ENCODE results near the gene SCN7A.
"Not testable (repeated sequence)": the region's sequence is repeated elsewhere in the genome, so short reads cannot be mapped to it uniquely, and the experiment has no call there.

Gene SCN7A

GRCh38 chr2:166432331-166432730 lies 61.7 kb downstream of the SCN7A start:
- H3K4me2 ChIP-seq = no peak overlapping the region
- no peaks in the 10 kb centered on the region for H3K36me3 ChIP-seq
- no peak overlapping the region for H3K4me3 ChIP-seq
- no peaks in the 10 kb centered on the region for H3K9me3 ChIP-seq
- no peak overlapping the region for H3K9ac ChIP-seq
- no peak for TF ChIP-seq Cebpa-rat (IDR thresholded peaks at IDR 0.05)
- H3K27ac ChIP-seq = no peak overlapping the region
- H3K4me1 ChIP-seq = no peaks in the 10 kb centered on the region
- H4K20me1 ChIP-seq = no peaks in the 10 kb centered on the region
- no peaks in the 10 kb centered on the region for H3K27me3 ChIP-seq

- Histone ChIP-seq H3K36me3 (no peaks in the 10 kb centered on the region), H3K9ac (no peak overlapping the region), H4K20me1 (no peaks in the 10 kb centered on the region), H3K9me3 (no peaks in the 10 kb centered on the region), H3K4me2 (no peak overlapping the region), H3K4me1 (no peaks in the 10 kb centered on the region), H3K27me3 (no peaks in the 10 kb centered on the region), H3K4me3 (no peak overlapping the region), H3K27ac (no peak overlapping the region)
- no peak for TF ChIP-seq Cebpa-rat (IDR thresholded peaks at IDR 0.05)
Observed at GRCh38 chr2:166424841-166425240, 69.2 kb downstream of the SCN7A start.

- Histone ChIP-seq H3K27ac (no peak overlapping the region), H3K9me3 (no peaks in the 10 kb centered on the region)
- no peak for TF ChIP-seq Cebpa-rat (IDR thresholded peaks at IDR 0.05)
Observed at GRCh38 chr2:166419616-166419934, 74.5 kb downstream of the SCN7A start.

GRCh38 chr2:166418853-166419615 lies 75.0 kb downstream of the SCN7A start:
- Histone ChIP-seq H3K27me3 (no peaks in the 10 kb centered on the region), H3K9me3 (no peaks in the 10 kb centered on the region), H3K4me3 (no peak overlapping the region), H3K36me3 (no peaks in the 10 kb centered on the region), H3K9ac (no peak overlapping the region), H4K20me1 (no peaks in the 10 kb centered on the region), H3K4me2 (no peak overlapping the region), H3K27ac (no peak overlapping the region), H3K4me1 (no peaks in the 10 kb centered on the region)
- no peak for TF ChIP-seq Cebpa-rat (IDR thresholded peaks at IDR 0.05)

More at GRCh38 chr2:166419616-166419934, 74.5 kb downstream of the SCN7A start:
- Histone ChIP-seq H3K4me1 (no peaks in the 10 kb centered on the region), H3K36me3 (no peaks in the 10 kb centered on the region), H3K9ac (no peak overlapping the region), H4K20me1 (no peaks in the 10 kb centered on the region), H3K4me2 (no peak overlapping the region), H3K27me3 (no peaks in the 10 kb centered on the region), H3K4me3 (no peak overlapping the region)

- TF ChIP-seq Cebpa-rat (IDR thresholded peaks at IDR 0.05) = no peak
- H3K4me3 ChIP-seq = no peak overlapping the region
- no peaks in the 10 kb centered on the region for H3K27me3 ChIP-seq
- H3K4me2 ChIP-seq = no peak overlapping the region
- no peaks in the 10 kb centered on the region for H4K20me1 ChIP-seq
- no peaks in the 10 kb centered on the region for H3K36me3 ChIP-seq
- no peak overlapping the region for H3K9ac ChIP-seq
- H3K9me3 ChIP-seq = no peaks in the 10 kb centered on the region
- H3K4me1 ChIP-seq = no peaks in the 10 kb centered on the region
- H3K27ac ChIP-seq = no peak overlapping the region
Observed at GRCh38 chr2:166417669-166418068, 76.4 kb downstream of the SCN7A start.

- Histone ChIP-seq H3K4me1 (no peaks in the 10 kb centered on the region), H3K4me3 (no peak overlapping the region), H4K20me1 (no peaks in the 10 kb centered on the region), H3K27me3 (no peaks in the 10 kb centered on the region), H3K27ac (no peak overlapping the region), H3K4me2 (no peak overlapping the region), H3K9ac (no peak overlapping the region), H3K36me3 (no peaks in the 10 kb centered on the region), H3K9me3 (no peaks in the 10 kb centered on the region)
- no peak for TF ChIP-seq Cebpa-rat (IDR thresholded peaks at IDR 0.05)
Observed at GRCh38 chr2:166413255-166413654, 80.8 kb downstream of the SCN7A start.

- H4K20me1 ChIP-seq = no peaks in the 10 kb centered on the region
- H3K4me2 ChIP-seq = no peak overlapping the region
- H3K4me3 ChIP-seq = no peak overlapping the region
- H3K27ac ChIP-seq = no peak overlapping the region
- H3K27me3 ChIP-seq = no peaks in the 10 kb centered on the region
- H3K9me3 ChIP-seq = no peaks in the 10 kb centered on the region
- no peak overlapping the region for H3K9ac ChIP-seq
- no peak for TF ChIP-seq Cebpa-rat (IDR thresholded peaks at IDR 0.05)
- no peaks in the 10 kb centered on the region for H3K4me1 ChIP-seq
- H3K36me3 ChIP-seq = no peaks in the 10 kb centered on the region
Observed at GRCh38 chr2:166411473-166412230, 82.4 kb downstream of the SCN7A start.

- no peaks in the 10 kb centered on the region for H3K27me3 ChIP-seq
- H3K4me1 ChIP-seq = no peaks in the 10 kb centered on the region
- H3K4me3 ChIP-seq = no peak overlapping the region
- H3K9me3 ChIP-seq = no peaks in the 10 kb centered on the region
- TF ChIP-seq Cebpa-rat (IDR thresholded peaks at IDR 0.05) = no peak
- no peak overlapping the region for H3K4me2 ChIP-seq
- H3K36me3 ChIP-seq = no peaks in the 10 kb centered on the region
- H3K27ac ChIP-seq = no peak overlapping the region
- H3K9ac ChIP-seq = no peak overlapping the region
- H4K20me1 ChIP-seq = no peaks in the 10 kb centered on the region
Observed at GRCh38 chr2:166410828-166411472, 83.1 kb downstream of the SCN7A start.

- H3K27me3 ChIP-seq, H3K4me1 ChIP-seq, H3K9ac ChIP-seq, H3K27ac ChIP-seq, H3K4me2 ChIP-seq, H3K4me3 ChIP-seq, H3K9me3 ChIP-seq, H3K36me3 ChIP-seq, H4K20me1 ChIP-seq: not testable (repeated sequence)
Observed at GRCh38 chr2:166407746-166408145, 86.3 kb downstream of the SCN7A start.

- no peak overlapping the region for H3K4me3 ChIP-seq
- H3K9ac ChIP-seq = no peak overlapping the region
- H3K27me3 ChIP-seq = no peaks in the 10 kb centered on the region
- no peaks in the 10 kb centered on the region for H3K36me3 ChIP-seq
- TF ChIP-seq Cebpa-rat (IDR thresholded peaks at IDR 0.05) = no peak
- no peaks in the 10 kb centered on the region for H3K4me1 ChIP-seq
- no peaks in the 10 kb centered on the region for H3K9me3 ChIP-seq
- no peaks in the 10 kb centered on the region for H4K20me1 ChIP-seq
- no peak overlapping the region for H3K27ac ChIP-seq
- no peak overlapping the region for H3K4me2 ChIP-seq
Observed at GRCh38 chr2:166406374-166406773, 87.7 kb downstream of the SCN7A start.
